Measurements from ENCODE around the gene DPF3.

GRCh38 chr14:72783741-72784140 is 110.2 kb downstream of the DPF3 start:
- no peak for TF ChIP-seq GATA3 (IDR thresholded peaks at IDR 0.05; ENCODE audit: borderline replicate concordance)
- no peak for TF ChIP-seq CTCF (IDR thresholded peaks at IDR 0.05)
- no peak for TF ChIP-seq MYC (IDR thresholded peaks at IDR 0.05; ENCODE audit: borderline replicate concordance, low read length)
- no peak for TF ChIP-seq NPAS2 (CRISPR knock-in tag; IDR thresholded peaks at IDR 0.05; ENCODE audit: borderline replicate concordance)
- no peak for TF ChIP-seq POLR2A (IDR thresholded peaks at IDR 0.05; ENCODE audit: low read length)
- TF ChIP-seq FOSL2 (IDR thresholded peaks at IDR 0.05) = no peak
- no peak for TF ChIP-seq FOSL2 (CRISPR knock-in tag; IDR thresholded peaks at IDR 0.05)
- TF ChIP-seq ZC3H11A (IDR thresholded peaks at IDR 0.05) = no peak
- no peak for TF ChIP-seq PBX3 (IDR thresholded peaks at IDR 0.05)
- no peak for TF ChIP-seq REST (IDR thresholded peaks at IDR 0.05)

All from A549 (cell line).